Sigmoid colon (tissue), 4 donors: ENCODE results near the gene CRELD2.

Experiments
- EP300 ChIP-seq, 4 donors: sonication (generic); formaldehyde crosslinking; IDR thresholded peaks; one replicate each; pipeline ENCODE4 v1.6.1; 2017; ENCODE audit warnings: antibody characterized with exemption in 4 of 4
- POLR2A ChIP-seq, 2 donors: fragments of 450-650 bp; IDR thresholded peaks; one replicate each; pipeline ENCODE4 v1.6.1; 2016; ENCODE audit warnings: antibody characterized with exemption in 2 of 2, mild to moderate bottlenecking in 2 of 2, moderate library complexity in 2 of 2
- POLR2AphosphoS5 ChIP-seq, 4 donors: sonication (generic); formaldehyde crosslinking; IDR thresholded peaks; one replicate each; pipeline ENCODE4 v1.6.1; 2017; ENCODE audit warnings: antibody characterized with exemption in 4 of 4
- TF ChIP-seq, protein P1 (sequence below), 4 experiments: fragments of 450-650 bp in 3 of 4; fragments of 200-600 bp in 1 of 4; IDR thresholded peaks; one replicate each; pipeline ENCODE4 v1.5.1; 2016 to 2019; ENCODE audit warnings: antibody characterized with exemption in 4 of 4, mild to moderate bottlenecking in 3 of 4, moderate library complexity in 2 of 4

DNA sequence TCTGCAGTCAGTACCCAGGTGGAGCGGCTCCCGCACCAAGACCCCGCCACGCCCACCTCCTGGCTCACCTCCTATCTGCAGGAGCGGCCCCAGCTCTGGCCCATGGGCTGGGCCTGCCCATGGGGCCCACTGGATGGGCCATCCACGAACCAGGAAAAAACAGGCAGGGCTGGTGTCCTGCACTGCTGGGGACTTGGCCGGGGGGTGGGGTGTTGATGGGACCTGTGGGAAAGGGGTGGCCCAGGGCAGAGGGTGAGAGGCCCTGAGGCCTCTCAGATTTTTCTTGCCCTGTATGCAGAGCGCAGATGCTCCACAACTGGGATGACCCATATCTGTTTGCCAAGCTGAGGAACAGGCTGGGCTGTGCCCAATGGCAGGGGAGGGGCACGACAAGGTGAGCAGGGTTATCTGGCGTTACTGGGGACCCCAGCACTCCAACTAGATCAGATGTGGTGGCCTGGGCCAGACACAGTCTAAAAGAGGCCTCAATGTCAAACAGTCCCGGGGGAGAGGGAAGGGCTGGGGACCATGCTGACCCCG lies 39.5 kb downstream of the CRELD2 start:
- TF ChIP-seq POLR2A (IDR thresholded peaks at IDR 0.05) = no peak
- TF ChIP-seq, protein P1, sequence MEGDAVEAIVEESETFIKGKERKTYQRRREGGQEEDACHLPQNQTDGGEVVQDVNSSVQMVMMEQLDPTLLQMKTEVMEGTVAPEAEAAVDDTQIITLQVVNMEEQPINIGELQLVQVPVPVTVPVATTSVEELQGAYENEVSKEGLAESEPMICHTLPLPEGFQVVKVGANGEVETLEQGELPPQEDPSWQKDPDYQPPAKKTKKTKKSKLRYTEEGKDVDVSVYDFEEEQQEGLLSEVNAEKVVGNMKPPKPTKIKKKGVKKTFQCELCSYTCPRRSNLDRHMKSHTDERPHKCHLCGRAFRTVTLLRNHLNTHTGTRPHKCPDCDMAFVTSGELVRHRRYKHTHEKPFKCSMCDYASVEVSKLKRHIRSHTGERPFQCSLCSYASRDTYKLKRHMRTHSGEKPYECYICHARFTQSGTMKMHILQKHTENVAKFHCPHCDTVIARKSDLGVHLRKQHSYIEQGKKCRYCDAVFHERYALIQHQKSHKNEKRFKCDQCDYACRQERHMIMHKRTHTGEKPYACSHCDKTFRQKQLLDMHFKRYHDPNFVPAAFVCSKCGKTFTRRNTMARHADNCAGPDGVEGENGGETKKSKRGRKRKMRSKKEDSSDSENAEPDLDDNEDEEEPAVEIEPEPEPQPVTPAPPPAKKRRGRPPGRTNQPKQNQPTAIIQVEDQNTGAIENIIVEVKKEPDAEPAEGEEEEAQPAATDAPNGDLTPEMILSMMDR (IDR thresholded peaks at IDR 0.05) = no peak
- TF ChIP-seq POLR2AphosphoS5 (IDR thresholded peaks at IDR 0.05) = no peak
- TF ChIP-seq EP300 (IDR thresholded peaks at IDR 0.05) = no peak
